ENCODE results near the gene SLC20A1. TPM values are rescaled to one million over a fixed set of nuclear protein-coding genes. Genes with fewer than 3 reads are reported as not detected.

The SLC20A1 gene
- total and polyA plus RNA-seq, 4 donors: 26.2 to 51.4 (median 38.6) TPM

GRCh38 chr2:112688086-112688880 is 42.5 kb downstream of the SLC20A1 start:
- WGBS, 2 donors: 87 to 89% methylated on average over 14 of the region's 14 CpGs
- Histone ChIP-seq H3K9me3 (ENCODE audit: control insufficient read depth in 4 of 4, insufficient read depth in 3 of 4, low read length in 3 of 4) (no peaks in the 10 kb centered on the region), H3K27ac (ENCODE audit: low read depth in 1 of 2, low read length in 1 of 2) (no peak overlapping the region)

GRCh38 chr2:112690853-112691401 is 45.2 kb downstream of the SLC20A1 start:
- no peak overlapping the region for H3K9ac ChIP-seq (ENCODE audit: insufficient read depth in 1 of 2, low read length in 2 of 2)
- no peak overlapping the region for H3K4me3 ChIP-seq
- peak overlapping the region in 1 of 2 donors; percentile 49 for H3K27ac ChIP-seq (ENCODE audit: low read depth in 1 of 2, low read length in 1 of 2)
- ATAC-seq (ENCODE audit: insufficient read depth, low FRiP score) (peak; percentile 68), DNase-seq (peak in 2 of 3 donors; percentile 36 to 38)
- peak; percentile 49 for TF ChIP-seq CTCF (IDR thresholded peaks at IDR 0.05; ENCODE audit: control extremely low read depth, extremely low read depth)
- WGBS, 2 donors: 32 to 35% methylated on average over 9 of the region's 9 CpGs
- H3K36me3 ChIP-seq (ENCODE audit: control insufficient read depth in 4 of 4, insufficient read depth in 4 of 4, low read length in 4 of 4): no peaks in the 10 kb centered on the region
- no peaks in the 10 kb centered on the region for H3K9me3 ChIP-seq (ENCODE audit: control insufficient read depth in 4 of 4, insufficient read depth in 3 of 4, low read length in 3 of 4)
- peaks cover 0 to 7% (median 0%) of the 10 kb centered on the region in 5 donors for H3K4me1 ChIP-seq (ENCODE audit: control insufficient read depth in 5 of 5, insufficient read depth in 5 of 5, low read length in 5 of 5)
- peaks cover 0 to 3% (median 0%) of the 10 kb centered on the region in 3 donors for H3K27me3 ChIP-seq (ENCODE audit: control insufficient read depth in 3 of 3, insufficient read depth in 3 of 3, low read length in 2 of 3)

More at GRCh38 chr2:112688086-112688880, 42.5 kb downstream of the SLC20A1 start:
- DNase-seq (no peak), ATAC-seq (ENCODE audit: insufficient read depth, low FRiP score) (no peak)
- no peaks in the 10 kb centered on the region for H3K36me3 ChIP-seq (ENCODE audit: control insufficient read depth in 4 of 4, insufficient read depth in 4 of 4, low read length in 4 of 4)
- H3K9ac ChIP-seq (ENCODE audit: insufficient read depth in 1 of 2, low read length in 2 of 2): no peak overlapping the region
- no peak for TF ChIP-seq CTCF (IDR thresholded peaks at IDR 0.05; ENCODE audit: control extremely low read depth, extremely low read depth)
- H3K27me3 ChIP-seq (ENCODE audit: control insufficient read depth in 3 of 3, insufficient read depth in 3 of 3, low read length in 2 of 3): peaks cover 0 to 3% (median 2%) of the 10 kb centered on the region in 3 donors
- peaks cover 0 to 7% (median 0%) of the 10 kb centered on the region in 5 donors for H3K4me1 ChIP-seq (ENCODE audit: control insufficient read depth in 5 of 5, insufficient read depth in 5 of 5, low read length in 5 of 5)
- no peak overlapping the region for H3K4me3 ChIP-seq

- H3K9ac ChIP-seq (ENCODE audit: insufficient read depth in 1 of 2, low read length in 2 of 2): no peak overlapping the region
- H3K27ac ChIP-seq (ENCODE audit: low read depth in 1 of 2, low read length in 1 of 2): peak overlapping the region in 1 of 2 donors; percentile 37
Observed at GRCh38 chr2:112691881-112692281, 46.1 kb downstream of the SLC20A1 start.

More at GRCh38 chr2:112691881-112692281, 46.1 kb downstream of the SLC20A1 start:
- TF ChIP-seq CTCF (IDR thresholded peaks at IDR 0.05; ENCODE audit: control extremely low read depth, extremely low read depth): no peak
- no peak for ATAC-seq (ENCODE audit: insufficient read depth, low FRiP score)
- WGBS, 2 donors: 52 to 64% methylated on average over 4 of the region's 4 CpGs
- no peak for DNase-seq
- Histone ChIP-seq H3K9me3 (ENCODE audit: control insufficient read depth in 4 of 4, insufficient read depth in 3 of 4, low read length in 3 of 4) (no peaks in the 10 kb centered on the region), H3K27me3 (ENCODE audit: control insufficient read depth in 3 of 3, insufficient read depth in 3 of 3, low read length in 2 of 3) (peaks cover 0 to 3% (median 0%) of the 10 kb centered on the region in 3 donors), H3K4me1 (ENCODE audit: control insufficient read depth in 5 of 5, insufficient read depth in 5 of 5, low read length in 5 of 5) (peaks cover 0 to 7% (median 0%) of the 10 kb centered on the region in 5 donors), H3K4me3 (no peak overlapping the region), H3K36me3 (ENCODE audit: control insufficient read depth in 4 of 4, insufficient read depth in 4 of 4, low read length in 4 of 4) (no peaks in the 10 kb centered on the region)
